ENCODE results near the gene STH. TPM values are rescaled to one million over a fixed set of nuclear protein-coding genes. Genes with fewer than 3 reads are reported as not detected.

STH gene
- total RNA-seq, 1 donor from 2014 or later, result not detected

GRCh38 chr17:45985447-45985846, 13.6 kb upstream of the STH start:
- no peak for DNase-seq (ENCODE audit: low spot score)

- DNase-seq (ENCODE audit: low spot score), result no peak
Observed at GRCh38 chr17:45986056-45986455, 13.0 kb upstream of the STH start.

- DNase-seq (ENCODE audit: low spot score), result no peak
Observed at GRCh38 chr17:45987706-45988105, 11.3 kb upstream of the STH start.

- no peak for DNase-seq (ENCODE audit: low spot score)
Observed at GRCh38 chr17:45989759-45990158, 9.3 kb upstream of the STH start.

- no peak for DNase-seq (ENCODE audit: low spot score)
Observed at GRCh38 chr17:45990886-45991285, 8.2 kb upstream of the STH start.

GRCh38 chr17:45991341-45991740, 7.7 kb upstream of the STH start:
- no peak for DNase-seq (ENCODE audit: low spot score)

GRCh38 chr17:45992175-45992574, 6.9 kb upstream of the STH start:
- no peak for DNase-seq (ENCODE audit: low spot score)

GRCh38 chr17:45992904-45993303, 6.1 kb upstream of the STH start:
- DNase-seq (ENCODE audit: low spot score), result no peak

GRCh38 chr17:45993962-45994627, 5.0 kb upstream of the STH start:
- no peak for DNase-seq (ENCODE audit: low spot score)

- DNase-seq (ENCODE audit: low spot score), result no peak
Observed at GRCh38 chr17:45994987-45995386, 4.1 kb upstream of the STH start.

- no peak for DNase-seq (ENCODE audit: low spot score)
Observed at GRCh38 chr17:45995627-45996270, 3.3 kb upstream of the STH start.

- no peak for DNase-seq (ENCODE audit: low spot score)
Observed at GRCh38 chr17:45996282-45996937, 2.6 kb upstream of the STH start.

- no peak for DNase-seq (ENCODE audit: low spot score)
Observed at GRCh38 chr17:45997166-45997565, 1.9 kb upstream of the STH start.

- DNase-seq (ENCODE audit: low spot score), result no peak
Observed at GRCh38 chr17:45997624-45998023, 1.4 kb upstream of the STH start.

GRCh38 chr17:45999900-46000290, 845 bp downstream of the STH start:
- no peak for DNase-seq (ENCODE audit: low spot score)

GRCh38 chr17:46000292-46000691, 1.2 kb downstream of the STH start:
- DNase-seq (ENCODE audit: low spot score), result no peak

GRCh38 chr17:46000757-46001156, 1.7 kb downstream of the STH start:
- no peak for DNase-seq (ENCODE audit: low spot score)

- no peak for DNase-seq (ENCODE audit: low spot score)
Observed at GRCh38 chr17:46001390-46002310, 2.6 kb downstream of the STH start.

GRCh38 chr17:46002311-46002972, 3.4 kb downstream of the STH start:
- DNase-seq (ENCODE audit: low spot score), result peak; percentile 85

GRCh38 chr17:46002973-46003316, 3.9 kb downstream of the STH start:
- no peak for DNase-seq (ENCODE audit: low spot score)

GRCh38 chr17:46003907-46004748, 5.1 kb downstream of the STH start:
- DNase-seq (ENCODE audit: low spot score), result no peak
